ENCODE results near the gene CLEC3B. TPM values are rescaled to one million over a fixed set of nuclear protein-coding genes. Genes with fewer than 3 reads are reported as not detected.

CLEC3B gene
- total RNA-seq, 1 donor, result 0.21 TPM

- H3K4me1 ChIP-seq (ENCODE audit: insufficient read depth, low read length), result peaks cover 1% of the 10 kb centered on the region
- H3K4me3 ChIP-seq (ENCODE audit: low read length), result no peak overlapping the region
- no peaks in the 10 kb centered on the region for H3K27me3 ChIP-seq (ENCODE audit: insufficient read depth, low read length)
- no peaks in the 10 kb centered on the region for H3K9me3 ChIP-seq (ENCODE audit: low read depth, low read length)
Observed at GRCh38 chr3:44995142-44995770, 30.8 kb upstream of the CLEC3B start.

- Histone ChIP-seq H3K4me1 (ENCODE audit: insufficient read depth, low read length) (no peaks in the 10 kb centered on the region), H3K27me3 (ENCODE audit: insufficient read depth, low read length) (no peaks in the 10 kb centered on the region), H3K4me3 (ENCODE audit: low read length) (no peak overlapping the region), H3K9me3 (ENCODE audit: low read depth, low read length) (no peaks in the 10 kb centered on the region)
Observed at GRCh38 chr3:44996556-44996969, 29.5 kb upstream of the CLEC3B start.

GRCh38 chr3:44999782-45000181 is 26.3 kb upstream of the CLEC3B start:
- Histone ChIP-seq H3K9me3 (ENCODE audit: low read depth, low read length) (no peaks in the 10 kb centered on the region), H3K4me3 (ENCODE audit: low read length) (no peak overlapping the region), H3K4me1 (ENCODE audit: insufficient read depth, low read length) (no peaks in the 10 kb centered on the region), H3K27me3 (ENCODE audit: insufficient read depth, low read length) (no peaks in the 10 kb centered on the region)

- no peaks in the 10 kb centered on the region for H3K27me3 ChIP-seq (ENCODE audit: insufficient read depth, low read length)
- no peak overlapping the region for H3K4me3 ChIP-seq (ENCODE audit: low read length)
- no peaks in the 10 kb centered on the region for H3K9me3 ChIP-seq (ENCODE audit: low read depth, low read length)
- H3K4me1 ChIP-seq (ENCODE audit: insufficient read depth, low read length), result peaks cover 7% of the 10 kb centered on the region
Observed at GRCh38 chr3:45000823-45001222, 25.3 kb upstream of the CLEC3B start.

GRCh38 chr3:45001738-45002137 is 24.4 kb upstream of the CLEC3B start:
- Histone ChIP-seq H3K4me1 (ENCODE audit: insufficient read depth, low read length) (peaks cover 7% of the 10 kb centered on the region), H3K4me3 (ENCODE audit: low read length) (no peak overlapping the region), H3K9me3 (ENCODE audit: low read depth, low read length) (no peaks in the 10 kb centered on the region), H3K27me3 (ENCODE audit: insufficient read depth, low read length) (no peaks in the 10 kb centered on the region)

- Histone ChIP-seq H3K27me3 (ENCODE audit: insufficient read depth, low read length) (no peaks in the 10 kb centered on the region), H3K4me1 (ENCODE audit: insufficient read depth, low read length) (peaks cover 7% of the 10 kb centered on the region), H3K9me3 (ENCODE audit: low read depth, low read length) (no peaks in the 10 kb centered on the region), H3K4me3 (ENCODE audit: low read length) (no peak overlapping the region)
Observed at GRCh38 chr3:45002139-45002660, 23.9 kb upstream of the CLEC3B start.

- Histone ChIP-seq H3K4me1 (ENCODE audit: insufficient read depth, low read length) (peaks cover 7% of the 10 kb centered on the region), H3K4me3 (ENCODE audit: low read length) (no peak overlapping the region), H3K9me3 (ENCODE audit: low read depth, low read length) (no peaks in the 10 kb centered on the region), H3K27me3 (ENCODE audit: insufficient read depth, low read length) (no peaks in the 10 kb centered on the region)
Observed at GRCh38 chr3:45002720-45003119, 23.4 kb upstream of the CLEC3B start.

- Histone ChIP-seq H3K4me3 (ENCODE audit: low read length) (no peak overlapping the region), H3K4me1 (ENCODE audit: insufficient read depth, low read length) (peaks cover 7% of the 10 kb centered on the region), H3K9me3 (ENCODE audit: low read depth, low read length) (no peaks in the 10 kb centered on the region), H3K27me3 (ENCODE audit: insufficient read depth, low read length) (no peaks in the 10 kb centered on the region)
Observed at GRCh38 chr3:45003406-45003805, 22.7 kb upstream of the CLEC3B start.

- Histone ChIP-seq H3K4me3 (ENCODE audit: low read length) (no peak overlapping the region), H3K9me3 (ENCODE audit: low read depth, low read length) (no peaks in the 10 kb centered on the region), H3K27me3 (ENCODE audit: insufficient read depth, low read length) (no peaks in the 10 kb centered on the region), H3K4me1 (ENCODE audit: insufficient read depth, low read length) (peaks cover 7% of the 10 kb centered on the region)
Observed at GRCh38 chr3:45003859-45004258, 22.2 kb upstream of the CLEC3B start.

- H3K4me1 ChIP-seq (ENCODE audit: insufficient read depth, low read length), result peaks cover 24% of the 10 kb centered on the region
Observed at GRCh38 chr3:45007091-45007490, 19.0 kb upstream of the CLEC3B start.

GRCh38 chr3:45008117-45008516 is 18.0 kb upstream of the CLEC3B start:
- Histone ChIP-seq H3K9me3 (ENCODE audit: low read depth, low read length) (no peaks in the 10 kb centered on the region), H3K4me3 (ENCODE audit: low read length) (no peak overlapping the region), H3K27me3 (ENCODE audit: insufficient read depth, low read length) (no peaks in the 10 kb centered on the region), H3K4me1 (ENCODE audit: insufficient read depth, low read length) (peaks cover 32% of the 10 kb centered on the region)

More at GRCh38 chr3:45007091-45007490, 19.0 kb upstream of the CLEC3B start:
- no peaks in the 10 kb centered on the region for H3K9me3 ChIP-seq (ENCODE audit: low read depth, low read length)
- no peaks in the 10 kb centered on the region for H3K27me3 ChIP-seq (ENCODE audit: insufficient read depth, low read length)
- no peak overlapping the region for H3K4me3 ChIP-seq (ENCODE audit: low read length)

- Histone ChIP-seq H3K4me3 (ENCODE audit: low read length) (no peak overlapping the region), H3K27me3 (ENCODE audit: insufficient read depth, low read length) (no peaks in the 10 kb centered on the region), H3K9me3 (ENCODE audit: low read depth, low read length) (no peaks in the 10 kb centered on the region), H3K4me1 (ENCODE audit: insufficient read depth, low read length) (peaks cover 32% of the 10 kb centered on the region)
Observed at GRCh38 chr3:45009868-45010267, 16.2 kb upstream of the CLEC3B start.

GRCh38 chr3:45010811-45011333 is 15.2 kb upstream of the CLEC3B start:
- Histone ChIP-seq H3K4me3 (ENCODE audit: low read length) (no peak overlapping the region), H3K4me1 (ENCODE audit: insufficient read depth, low read length) (peaks cover 26% of the 10 kb centered on the region), H3K9me3 (ENCODE audit: low read depth, low read length) (no peaks in the 10 kb centered on the region), H3K27me3 (ENCODE audit: insufficient read depth, low read length) (no peaks in the 10 kb centered on the region)

GRCh38 chr3:45011756-45012508 is 14.2 kb upstream of the CLEC3B start:
- no peaks in the 10 kb centered on the region for H3K27me3 ChIP-seq (ENCODE audit: insufficient read depth, low read length)
- H3K9me3 ChIP-seq (ENCODE audit: low read depth, low read length), result no peaks in the 10 kb centered on the region
- no peak overlapping the region for H3K4me3 ChIP-seq (ENCODE audit: low read length)
- H3K4me1 ChIP-seq (ENCODE audit: insufficient read depth, low read length), result peaks cover 26% of the 10 kb centered on the region

GRCh38 chr3:45012577-45012976 is 13.5 kb upstream of the CLEC3B start:
- Histone ChIP-seq H3K4me1 (ENCODE audit: insufficient read depth, low read length) (peaks cover 26% of the 10 kb centered on the region), H3K4me3 (ENCODE audit: low read length) (no peak overlapping the region), H3K9me3 (ENCODE audit: low read depth, low read length) (no peaks in the 10 kb centered on the region), H3K27me3 (ENCODE audit: insufficient read depth, low read length) (no peaks in the 10 kb centered on the region)

Measured in mononuclear cell (primary cell).